HG03558 (cell line): ENCODE results near the gene BCKDHB.

Experiments used
- ATAC-seq: cut with Tn5 transposase; IDR thresholded peaks from one replicate; pipeline ENCODE4 v1.9.1; 2021; ENCODE audit warnings: moderate number of reproducible peaks; ENCODE audit not compliant: unreplicated experiment; ENCODE audit errors: extremely low read depth

BCKDHB gene

GRCh38 chr6:80357081-80357480 is 250.6 kb downstream of the BCKDHB start:
- ATAC-seq, result no peak

GRCh38 chr6:80357674-80358073 is 251.2 kb downstream of the BCKDHB start:
- no peak for ATAC-seq

- ATAC-seq, result no peak
Observed at GRCh38 chr6:80363501-80364122, 257.1 kb downstream of the BCKDHB start.

GRCh38 chr6:80364149-80364548 is 257.7 kb downstream of the BCKDHB start:
- no peak for ATAC-seq

GRCh38 chr6:80366051-80366450 is 259.6 kb downstream of the BCKDHB start:
- ATAC-seq, result no peak

- no peak for ATAC-seq
Observed at GRCh38 chr6:80366714-80367113, 260.2 kb downstream of the BCKDHB start.

- no peak for ATAC-seq
Observed at GRCh38 chr6:80376411-80376810, 269.9 kb downstream of the BCKDHB start.

- no peak for ATAC-seq
Observed at GRCh38 chr6:80380566-80380965, 274.1 kb downstream of the BCKDHB start.

GRCh38 chr6:80382811-80383210 is 276.3 kb downstream of the BCKDHB start:
- no peak for ATAC-seq

- ATAC-seq, result no peak
Observed at GRCh38 chr6:80388507-80388906, 282.0 kb downstream of the BCKDHB start.
